GM12875 (cell line): ENCODE results near the gene HTR6.

Experiments
- H3K4me3 ChIP-seq: one replicate; pipeline ENCODE4 v1.5.1; 2011; ENCODE audit warnings: low read depth, low read length, control low read depth
- CTCF ChIP-seq: IDR thresholded peaks from 2 replicates; pipeline ENCODE4 v1.5.1; 2011; ENCODE audit warnings: low read depth, mild to moderate bottlenecking, control low read depth, inconsistent platforms, low read length, moderate library complexity, borderline replicate concordance; ENCODE audit not compliant: insufficient read depth

The HTR6 gene

GRCh38 chr1:19657511-19657910, 7.2 kb upstream of the HTR6 start:
- H3K4me3 ChIP-seq: no peak overlapping the region
- no peak for TF ChIP-seq CTCF

GRCh38 chr1:19658186-19658585, 6.5 kb upstream of the HTR6 start:
- H3K4me3 ChIP-seq: no peak overlapping the region
- TF ChIP-seq CTCF: no peak

- peak; percentile 35; the same call in 1 of the 2 replicates for TF ChIP-seq CTCF
- H3K4me3 ChIP-seq: no peak overlapping the region
Measured at GRCh38 chr1:19661721-19662228, 2.9 kb upstream of the HTR6 start.

- TF ChIP-seq CTCF: no peak
- H3K4me3 ChIP-seq: no peak overlapping the region
Measured at GRCh38 chr1:19662313-19662712, 2.4 kb upstream of the HTR6 start.

- H3K4me3 ChIP-seq: peak overlapping the region; percentile 27
- TF ChIP-seq CTCF: no peak
Measured at GRCh38 chr1:19665186-19665495, 466 bp downstream of the HTR6 start.

GRCh38 chr1:19665496-19666465, 1.1 kb downstream of the HTR6 start:
- TF ChIP-seq CTCF: no peak
- no peak overlapping the region for H3K4me3 ChIP-seq

- no peak for TF ChIP-seq CTCF
- no peak overlapping the region for H3K4me3 ChIP-seq
Measured at GRCh38 chr1:19668888-19669287, 4.2 kb downstream of the HTR6 start.
